CD4-positive, alpha-beta T cell treated with Interleukin-6 at 100 ng/mL for 8 hours (primary cell): Measurements from ENCODE around the gene RPS6KB2.
"Not testable (repeated sequence)": the region's sequence is repeated elsewhere in the genome, so short reads cannot be mapped to it uniquely, and the experiment has no call there.

Experiments
- DNase-seq: peaks from one replicate; pipeline ENCODE4 v3.0.0-alpha.2; 2020; ENCODE audit warnings: mixed read lengths, low spot score

Gene RPS6KB2

GRCh38 chr11:67442504-67443404 lies 14.5 kb downstream of the RPS6KB2 start:
- no peak for DNase-seq

GRCh38 chr11:67445515-67445914 lies 17.2 kb downstream of the RPS6KB2 start:
- no peak for DNase-seq

GRCh38 chr11:67448220-67448609 lies 19.9 kb downstream of the RPS6KB2 start:
- no peak for DNase-seq

GRCh38 chr11:67449116-67449844 lies 21.0 kb downstream of the RPS6KB2 start:
- DNase-seq = no peak

GRCh38 chr11:67450796-67451657 lies 22.7 kb downstream of the RPS6KB2 start:
- DNase-seq = no peak

GRCh38 chr11:67451658-67451976 lies 23.3 kb downstream of the RPS6KB2 start:
- DNase-seq = no peak

- no peak for DNase-seq
Observed at GRCh38 chr11:67452141-67452952, 24.1 kb downstream of the RPS6KB2 start, which contains the start of gene GPR152. TSS of gene GPR152 (minus strand) at chr11:67452729. CDS start at chr11:67452724, 5 bp downstream.

GRCh38 chr11:67453816-67454732 lies 25.8 kb downstream of the RPS6KB2 start:
- DNase-seq = no peak

- no peak for DNase-seq
Observed at GRCh38 chr11:67455054-67455453, 26.8 kb downstream of the RPS6KB2 start, which contains the start of gene CABP4. TSS of gene CABP4 (plus strand) at chr11:67455354. CDS start at chr11:67455424, 70 bp downstream.

GRCh38 chr11:67456068-67456705 lies 27.9 kb downstream of the RPS6KB2 start:
- DNase-seq = no peak

- no peak for DNase-seq
Observed at GRCh38 chr11:67457453-67457852, 29.2 kb downstream of the RPS6KB2 start.

GRCh38 chr11:67458266-67458665 lies 30.0 kb downstream of the RPS6KB2 start:
- DNase-seq = no peak

GRCh38 chr11:67463186-67463585 lies 34.9 kb downstream of the RPS6KB2 start:
- DNase-seq = no peak

GRCh38 chr11:67463680-67464410 lies 35.6 kb downstream of the RPS6KB2 start:
- DNase-seq = no peak

- DNase-seq = peak; percentile 96
Observed at GRCh38 chr11:67464411-67465188, 36.3 kb downstream of the RPS6KB2 start.

- DNase-seq = no peak
Observed at GRCh38 chr11:67465189-67465510, 36.9 kb downstream of the RPS6KB2 start.

- not testable (repeated sequence) for DNase-seq
Observed at GRCh38 chr11:67465530-67465929, 37.2 kb downstream of the RPS6KB2 start.

- DNase-seq = no peak
Observed at GRCh38 chr11:67466367-67466766, 38.1 kb downstream of the RPS6KB2 start.
